GM21515 (cell line): ENCODE results near the gene MRPL28.

Experiments used
- ATAC-seq: cut with Tn5 transposase; IDR thresholded peaks from one replicate; pipeline ENCODE4 v1.9.1; 2021; ENCODE audit not compliant: unreplicated experiment

MRPL28 gene

GRCh38 chr16:317583-317982 is 52.8 kb downstream of the MRPL28 start:
- no peak for ATAC-seq
